GM18511 (cell line): ENCODE measurements around the gene EMILIN3.
A peak's percentile ranks its signal among the peaks of the same experiment; 100 is the strongest.

ENCODE experiments used
- ATAC-seq: cut with Tn5 transposase; IDR thresholded peaks from one replicate; pipeline ENCODE4 v1.9.1; 2021; ENCODE audit warnings: mild to moderate bottlenecking, moderate library complexity; ENCODE audit not compliant: unreplicated experiment

Gene EMILIN3, protein sequence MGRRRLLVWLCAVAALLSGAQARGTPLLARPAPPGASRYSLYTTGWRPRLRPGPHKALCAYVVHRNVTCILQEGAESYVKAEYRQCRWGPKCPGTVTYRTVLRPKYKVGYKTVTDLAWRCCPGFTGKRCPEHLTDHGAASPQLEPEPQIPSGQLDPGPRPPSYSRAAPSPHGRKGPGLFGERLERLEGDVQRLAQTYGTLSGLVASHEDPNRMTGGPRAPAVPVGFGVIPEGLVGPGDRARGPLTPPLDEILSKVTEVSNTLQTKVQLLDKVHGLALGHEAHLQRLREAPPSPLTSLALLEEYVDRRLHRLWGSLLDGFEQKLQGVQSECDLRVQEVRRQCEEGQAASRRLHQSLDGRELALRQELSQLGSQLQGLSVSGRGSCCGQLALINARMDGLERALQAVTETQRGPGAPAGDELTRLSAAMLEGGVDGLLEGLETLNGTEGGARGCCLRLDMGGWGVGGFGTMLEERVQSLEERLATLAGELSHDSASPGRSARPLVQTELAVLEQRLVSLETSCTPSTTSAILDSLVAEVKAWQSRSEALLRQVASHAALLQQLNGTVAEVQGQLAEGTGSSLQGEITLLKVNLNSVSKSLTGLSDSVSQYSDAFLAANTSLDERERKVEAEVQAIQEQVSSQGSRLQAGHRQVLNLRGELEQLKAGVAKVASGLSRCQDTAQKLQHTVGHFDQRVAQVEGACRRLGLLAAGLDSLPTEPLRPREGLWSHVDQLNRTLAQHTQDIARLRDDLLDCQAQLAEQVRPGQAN

GRCh38 chr20:41366546-41367392, at the start of gene EMILIN3:
Gene EMILIN3 (minus strand): TSS chr20:41366818. CDS start chr20:41366634, 184 bp downstream.
- ATAC-seq, result no peak

GRCh38 chr20:41415191-41415590, 48.6 kb upstream of the EMILIN3 start:
- ATAC-seq, result no peak

GRCh38 chr20:41413169-41413568, 46.6 kb upstream of the EMILIN3 start:
- no peak for ATAC-seq

DNA sequence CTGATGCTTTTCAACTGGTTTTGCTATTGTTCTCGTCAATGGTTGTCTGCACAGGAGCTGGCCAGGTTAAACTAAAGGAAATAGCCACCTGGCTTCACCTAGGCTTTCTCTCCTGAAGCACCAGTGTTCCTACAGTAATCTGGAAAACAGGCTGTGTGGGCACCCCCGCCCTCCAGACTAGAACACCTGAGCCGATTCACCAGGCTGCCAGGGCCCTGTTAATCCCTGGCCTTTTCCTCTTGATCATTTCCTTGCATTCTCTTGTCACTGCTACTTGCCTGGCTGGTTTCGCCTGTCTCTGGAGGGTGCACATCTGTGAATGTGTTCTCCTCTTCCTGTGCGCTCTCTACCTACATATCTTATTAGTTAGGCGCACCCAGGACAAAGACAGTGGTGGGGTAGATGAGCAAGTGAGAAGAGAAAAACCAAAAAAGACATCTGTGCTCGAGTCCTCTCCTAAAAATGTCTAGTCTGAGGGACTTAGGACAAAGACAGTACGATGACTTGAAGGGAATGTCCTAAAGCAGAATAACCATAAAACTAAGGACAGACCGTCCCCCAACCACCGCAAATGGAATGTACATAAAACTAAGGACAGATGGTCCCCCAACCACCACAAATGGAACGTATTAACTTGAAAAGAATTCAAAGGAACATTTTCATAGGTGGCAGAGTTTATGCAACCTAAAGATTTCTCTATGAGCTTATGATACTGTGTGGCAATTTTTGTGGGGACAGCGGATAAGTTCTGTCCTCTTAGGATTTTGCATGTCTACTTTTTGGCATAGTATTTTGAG, 45.9 kb upstream of the EMILIN3 start:
- ATAC-seq, result no peak

- no peak for ATAC-seq
Observed at GRCh38 chr20:41411391-41411847, 44.8 kb upstream of the EMILIN3 start.

- ATAC-seq, result no peak
Observed at GRCh38 chr20:41408986-41409385, 42.4 kb upstream of the EMILIN3 start.

GRCh38 chr20:41408156-41408794, 41.7 kb upstream of the EMILIN3 start:
- peak; percentile 93 for ATAC-seq

- ATAC-seq, result no peak
Observed at GRCh38 chr20:41407607-41408006, 41.0 kb upstream of the EMILIN3 start.

- no peak for ATAC-seq
Observed at GRCh38 chr20:41406896-41407444, 40.4 kb upstream of the EMILIN3 start.

- ATAC-seq, result no peak
Observed at GRCh38 chr20:41406353-41406752, 39.7 kb upstream of the EMILIN3 start.

GRCh38 chr20:41405436-41405835, 38.8 kb upstream of the EMILIN3 start:
- ATAC-seq, result no peak

DNA sequence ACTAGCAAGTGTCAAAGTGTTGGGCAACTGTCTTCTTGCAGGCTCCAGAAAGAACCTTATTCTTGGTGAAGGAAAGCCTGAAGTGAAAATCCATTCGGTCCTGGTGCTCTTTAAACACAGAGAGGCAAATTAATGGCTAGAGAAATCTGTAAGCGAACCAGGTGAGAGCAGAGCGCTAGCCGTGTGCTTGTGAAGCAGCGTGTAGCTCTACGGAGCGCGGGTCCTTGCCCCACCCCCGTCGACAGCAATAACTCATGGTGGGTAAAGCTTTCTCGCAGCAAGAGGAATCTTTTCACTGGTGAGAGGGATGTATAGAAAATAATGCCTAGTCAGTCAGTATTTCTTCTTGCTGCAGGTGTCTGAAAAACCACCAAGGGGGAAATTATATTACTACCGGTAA, 37.0 kb upstream of the EMILIN3 start:
- no peak for ATAC-seq

DNA sequence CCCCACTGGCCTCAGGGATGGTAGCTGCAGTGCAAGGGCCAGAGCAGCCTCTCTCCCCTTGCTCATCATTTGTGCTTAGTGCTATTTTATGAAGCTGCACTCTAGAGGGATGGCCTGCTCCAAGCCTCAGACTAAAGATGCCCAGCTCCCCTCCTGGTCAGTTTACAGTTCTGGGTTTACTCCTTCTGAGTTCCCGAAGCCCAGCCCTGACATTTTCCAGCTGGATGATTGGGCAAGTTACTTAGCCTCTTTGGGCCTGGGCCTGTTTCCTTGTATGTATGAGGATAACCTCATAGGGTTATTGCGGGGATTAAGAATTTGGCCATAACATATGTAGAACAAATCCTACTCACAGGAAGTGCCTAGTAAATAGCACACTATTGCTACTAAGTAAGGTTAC, 31.8 kb upstream of the EMILIN3 start:
- no peak for ATAC-seq

DNA sequence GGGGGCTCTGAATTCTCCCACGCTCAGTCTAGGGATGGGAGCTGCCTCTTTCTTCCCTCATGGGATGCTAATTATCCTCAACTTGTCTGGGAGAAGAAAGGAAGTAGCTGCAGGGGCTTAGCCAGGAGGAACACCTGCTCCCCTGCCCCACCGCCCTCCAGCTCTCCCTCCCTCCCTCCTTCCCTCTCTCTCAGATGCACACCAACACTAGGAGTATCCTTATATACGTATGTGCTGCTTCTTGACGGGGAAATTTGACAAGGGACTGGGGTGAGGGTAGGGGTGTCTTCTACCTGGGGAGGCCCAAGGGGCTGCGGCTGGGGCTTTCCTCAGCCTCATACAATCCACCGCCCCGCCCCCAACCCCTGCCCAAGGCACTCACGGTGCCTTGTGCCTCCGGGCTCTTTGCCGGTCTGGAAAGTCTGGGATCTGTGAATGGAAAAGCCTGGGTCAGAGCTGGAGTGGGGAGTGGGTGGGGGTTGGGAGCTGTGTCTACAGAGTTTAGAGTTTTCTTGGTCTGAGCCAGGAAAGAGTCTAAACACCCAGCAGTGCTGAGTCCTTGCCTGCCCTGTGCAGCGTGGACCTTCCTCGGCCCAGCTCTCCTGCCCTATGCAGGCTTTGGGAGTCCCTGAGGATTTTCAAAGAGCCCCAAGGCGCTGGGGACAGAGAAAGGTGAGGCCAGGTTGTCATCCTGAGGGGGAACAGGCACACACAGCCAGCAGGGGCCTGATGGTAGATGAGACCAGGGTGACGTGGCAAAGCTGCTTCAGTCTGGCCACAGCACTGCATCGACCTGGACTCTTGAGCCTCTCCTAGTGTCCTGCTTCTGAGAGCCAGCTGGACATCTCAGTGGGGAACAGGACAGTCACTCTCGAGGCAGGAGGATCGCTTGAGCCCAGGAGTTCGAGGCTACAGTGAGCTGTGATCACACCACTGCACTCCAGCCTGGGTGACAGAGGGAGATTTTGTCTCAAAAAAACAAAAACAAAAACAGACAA, 29.3 kb upstream of the EMILIN3 start:
- ATAC-seq, result no peak

- ATAC-seq, result no peak
Observed at GRCh38 chr20:41394931-41395666, 28.5 kb upstream of the EMILIN3 start.

GRCh38 chr20:41394081-41394480, 27.5 kb upstream of the EMILIN3 start:
- ATAC-seq, result no peak

GRCh38 chr20:41393705-41394066, 27.1 kb upstream of the EMILIN3 start:
- ATAC-seq, result no peak
